Fibroblast of peridontal ligament (primary cell): ENCODE measurements around the gene WDR5.

Experiments
- DNase-seq: peaks from one replicate; pipeline ENCODE4 v3.0.0-alpha.2; 2010; ENCODE audit errors: extremely low read depth

The WDR5 gene

DNA sequence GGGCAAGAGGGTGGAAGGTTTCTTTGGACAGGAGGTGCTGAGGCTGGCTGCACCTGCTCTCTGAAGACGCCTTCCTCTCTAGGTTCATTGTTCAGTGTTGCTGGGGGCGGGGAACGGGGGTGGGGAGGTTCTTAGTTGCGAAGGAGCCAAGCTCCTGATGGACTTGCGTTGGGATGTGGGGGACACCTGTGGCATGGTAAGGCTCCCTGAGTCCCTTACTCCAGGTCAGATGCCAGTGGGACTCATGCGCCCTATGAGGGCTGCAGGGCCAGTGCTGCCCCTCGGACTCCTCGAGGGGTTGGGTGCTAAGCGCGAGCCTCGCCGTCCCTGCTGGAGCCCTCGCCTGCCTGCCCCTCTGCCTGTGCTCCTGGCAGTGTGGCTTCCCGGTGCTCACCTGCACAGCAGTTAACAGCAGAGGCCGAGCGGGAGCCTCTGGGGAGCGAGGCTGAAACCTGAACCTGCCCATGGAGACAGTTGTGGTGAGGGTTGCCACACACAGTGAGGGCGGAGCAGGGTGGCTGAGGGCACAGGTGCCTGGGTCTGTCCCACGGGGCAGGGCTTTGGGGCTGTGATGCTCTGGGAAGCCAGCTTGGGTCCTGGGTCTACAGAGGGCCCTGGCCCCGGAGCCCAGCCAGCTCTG is 23.0 kb downstream of the WDR5 start:
- no peak for DNase-seq

GRCh38 chr9:134159566-134160245 is 23.8 kb downstream of the WDR5 start:
- no peak for DNase-seq

- DNase-seq: no peak
These were observed 25.8 kb downstream of the WDR5 start for GRCh38 chr9:134161647-134162046.

DNA sequence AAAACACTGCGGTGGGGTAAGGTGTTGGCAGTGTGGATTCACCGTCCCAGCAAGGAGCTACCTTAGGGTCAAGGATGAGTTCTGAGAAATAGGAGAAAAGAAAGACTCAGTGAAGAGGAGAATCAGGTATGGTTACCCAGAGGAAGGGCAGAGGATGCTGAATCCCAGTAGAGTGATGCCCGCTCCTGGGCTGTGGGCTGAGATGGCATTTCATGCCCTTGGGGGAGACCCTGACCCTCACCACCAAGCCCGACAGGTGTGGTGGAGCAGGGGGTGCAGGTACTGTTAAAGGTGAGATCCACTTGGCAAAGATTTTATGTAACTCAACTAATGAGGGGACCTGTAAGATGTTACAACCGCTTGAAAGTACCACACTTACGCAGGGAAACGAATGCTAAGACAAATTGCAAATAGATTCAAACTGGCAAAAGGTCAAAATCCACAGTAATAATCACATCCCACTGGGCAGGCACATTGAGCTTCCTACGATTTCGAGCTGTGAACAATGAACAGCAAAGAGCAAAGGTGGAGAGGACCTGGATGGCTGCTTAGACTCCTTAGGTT is 26.4 kb downstream of the WDR5 start:
- no peak for DNase-seq

GRCh38 chr9:134162926-134163370 is 27.1 kb downstream of the WDR5 start:
- DNase-seq: no peak

DNA sequence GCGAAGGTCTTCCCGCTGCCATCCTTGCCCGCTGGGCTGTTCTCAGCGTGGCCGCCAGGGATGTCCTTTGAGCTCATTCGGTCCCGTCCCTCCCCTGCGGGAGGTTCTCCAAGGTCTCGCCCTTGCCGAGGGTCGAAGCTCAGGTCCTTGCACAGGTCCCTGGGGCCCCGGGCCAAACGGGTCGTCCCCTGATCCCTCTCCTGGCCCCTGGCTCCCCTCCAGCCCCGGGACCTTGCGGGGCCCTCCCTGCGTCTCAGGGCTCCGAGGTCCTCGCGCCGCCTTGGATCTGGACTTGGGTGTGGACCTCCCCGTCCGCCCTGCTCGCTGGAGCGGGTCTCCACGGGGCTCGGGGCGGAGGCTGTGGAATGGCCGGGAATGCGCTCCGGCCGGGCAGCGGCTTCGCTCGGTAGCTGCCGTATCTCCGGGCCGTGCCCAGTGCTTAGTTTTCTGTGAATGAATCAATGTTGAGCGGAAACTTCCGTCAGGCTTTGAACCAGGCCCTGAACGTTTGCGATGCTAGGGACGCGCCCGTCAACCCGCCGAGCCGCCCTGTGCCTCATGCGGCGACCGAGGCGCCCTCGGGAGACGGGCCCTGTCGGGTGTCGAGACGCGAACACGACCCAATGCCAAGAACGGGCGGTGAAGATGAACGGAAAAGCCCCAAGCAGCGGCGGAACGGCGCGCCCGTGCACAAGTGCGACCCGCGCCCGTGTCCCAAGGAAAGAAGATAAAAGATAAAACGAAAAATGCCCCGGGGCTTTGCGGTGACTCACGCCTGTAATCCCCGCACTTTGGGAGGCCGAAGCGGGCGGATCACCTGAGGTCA is 27.7 kb downstream of the WDR5 start:
- DNase-seq: peak; percentile 36

DNA sequence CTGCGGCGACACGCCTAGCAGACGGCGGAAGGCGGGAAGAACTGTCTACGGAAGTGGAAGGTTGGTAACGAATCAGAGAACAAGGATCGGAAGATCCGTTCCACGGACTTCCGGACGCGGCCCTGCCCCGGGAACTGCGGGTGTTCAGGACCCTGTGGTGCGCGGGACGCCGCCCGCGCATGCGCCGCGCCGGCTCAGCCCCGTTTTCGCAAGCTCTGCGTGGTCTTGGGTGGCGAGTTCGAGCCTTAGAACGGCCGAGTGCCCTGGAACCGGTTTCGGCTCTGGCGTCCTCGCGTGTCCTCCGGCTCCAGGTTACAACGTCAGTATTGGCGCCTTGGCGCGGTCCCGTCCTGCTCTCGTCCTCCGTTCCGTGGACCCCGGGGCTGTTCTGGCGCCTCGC is 29.0 kb downstream of the WDR5 start:
- no peak for DNase-seq

DNA sequence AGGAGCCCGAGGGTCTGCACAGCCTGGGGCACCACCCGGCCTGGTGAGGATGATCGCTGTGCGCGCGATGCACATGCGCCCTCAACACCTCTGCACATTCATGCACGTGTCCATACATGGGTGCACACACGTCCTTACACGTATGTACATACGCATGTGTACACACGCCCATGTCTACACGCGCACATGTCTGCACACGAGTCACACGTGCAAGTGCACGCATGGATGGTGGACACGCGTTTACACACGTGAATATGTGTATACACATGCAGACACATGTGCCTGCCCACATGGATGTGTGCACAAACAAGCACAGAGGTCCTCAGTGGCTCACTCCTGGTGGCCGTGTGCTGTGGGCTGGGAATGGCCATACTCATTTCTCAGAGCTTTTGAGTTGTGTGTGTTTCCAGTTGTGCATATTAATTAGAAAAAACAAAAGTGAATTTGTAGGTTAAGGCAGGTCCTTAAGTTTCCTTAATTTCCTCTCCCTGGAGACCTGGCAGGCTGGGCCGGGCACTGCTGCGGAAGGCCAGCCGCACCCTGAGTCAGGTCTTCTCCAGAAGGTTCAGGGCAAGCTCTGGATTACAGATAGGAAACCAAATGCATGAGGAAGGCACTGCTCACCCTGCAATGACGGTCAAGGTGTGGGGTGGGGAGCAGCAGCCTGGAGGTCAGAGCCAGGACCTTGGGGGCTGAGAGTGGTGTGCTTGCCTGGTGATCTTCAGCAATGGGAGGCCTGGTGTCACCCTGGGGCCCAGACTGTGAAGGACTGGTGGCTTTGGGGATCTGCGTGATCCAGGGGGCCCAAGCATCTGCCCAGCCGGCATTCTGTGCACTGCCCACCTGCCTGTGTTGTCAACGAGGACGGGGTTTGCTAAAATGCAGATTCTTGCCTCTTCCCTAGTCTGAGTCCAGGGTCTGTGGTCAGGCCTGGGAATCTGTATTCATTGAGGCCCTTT is 29.8 kb downstream of the WDR5 start:
- DNase-seq: peak; percentile 20

DNA sequence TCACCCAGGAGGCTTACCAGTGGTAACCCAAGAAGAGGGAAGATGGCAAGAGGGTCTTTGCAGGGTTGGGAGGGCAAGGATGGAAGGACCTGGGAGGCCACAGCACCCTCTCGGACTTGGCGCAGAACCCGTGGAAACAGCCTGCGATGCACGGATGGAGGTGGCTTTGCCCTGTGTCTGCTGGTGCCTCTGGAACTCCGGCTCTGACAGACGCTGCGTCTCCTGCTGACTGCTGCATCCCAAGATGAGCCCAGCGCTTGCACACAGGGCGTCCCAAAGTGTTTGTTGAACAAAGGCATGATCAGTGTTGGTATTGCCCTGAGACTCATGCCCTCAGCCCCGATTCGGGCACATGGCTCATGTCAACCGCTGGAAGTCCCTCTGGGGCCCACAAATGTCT is 30.5 kb downstream of the WDR5 start:
- no peak for DNase-seq

GRCh38 chr9:134167530-134167931 is 31.6 kb downstream of the WDR5 start:
- peak; percentile 57 for DNase-seq

DNA sequence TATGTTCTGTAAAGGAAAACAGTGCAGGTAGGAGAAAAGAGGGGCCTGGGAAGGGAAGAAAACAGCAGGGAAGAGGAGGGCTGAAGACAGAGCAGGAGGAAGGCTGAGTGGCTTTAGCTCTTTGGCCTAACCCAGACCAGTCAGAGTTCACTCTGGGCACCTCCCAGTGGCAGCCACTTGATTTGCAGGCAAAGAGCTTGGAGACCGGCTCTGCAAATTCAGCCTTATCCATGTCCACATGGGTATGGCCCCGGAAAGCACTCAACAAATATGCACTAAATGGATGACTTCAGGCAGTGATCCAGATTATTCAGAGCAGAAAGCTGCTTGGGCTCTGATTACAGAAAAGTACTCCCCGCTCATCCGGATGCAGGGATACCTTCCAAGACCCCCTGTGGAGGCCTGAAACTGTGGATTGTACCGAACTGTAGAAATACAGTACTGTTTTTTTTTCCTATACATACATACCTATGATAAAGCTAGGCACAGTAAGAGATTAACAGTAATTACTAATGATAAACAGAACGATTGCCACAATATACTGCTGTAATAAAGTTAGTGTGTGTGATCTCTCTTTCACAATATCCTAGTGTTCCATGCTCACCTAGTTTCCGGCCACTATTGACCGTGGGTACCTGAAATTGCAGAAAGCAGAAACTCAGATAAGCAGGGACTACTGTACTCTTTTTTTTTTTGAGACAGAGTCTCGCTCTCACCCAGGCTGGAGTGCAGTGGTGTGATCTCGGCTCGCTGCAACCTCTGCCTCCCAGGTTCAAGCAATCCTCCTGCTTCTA is 33.1 kb downstream of the WDR5 start:
- DNase-seq: no peak

- DNase-seq: no peak
These were observed 34.0 kb downstream of the WDR5 start for GRCh38 chr9:134169724-134170401.

DNA sequence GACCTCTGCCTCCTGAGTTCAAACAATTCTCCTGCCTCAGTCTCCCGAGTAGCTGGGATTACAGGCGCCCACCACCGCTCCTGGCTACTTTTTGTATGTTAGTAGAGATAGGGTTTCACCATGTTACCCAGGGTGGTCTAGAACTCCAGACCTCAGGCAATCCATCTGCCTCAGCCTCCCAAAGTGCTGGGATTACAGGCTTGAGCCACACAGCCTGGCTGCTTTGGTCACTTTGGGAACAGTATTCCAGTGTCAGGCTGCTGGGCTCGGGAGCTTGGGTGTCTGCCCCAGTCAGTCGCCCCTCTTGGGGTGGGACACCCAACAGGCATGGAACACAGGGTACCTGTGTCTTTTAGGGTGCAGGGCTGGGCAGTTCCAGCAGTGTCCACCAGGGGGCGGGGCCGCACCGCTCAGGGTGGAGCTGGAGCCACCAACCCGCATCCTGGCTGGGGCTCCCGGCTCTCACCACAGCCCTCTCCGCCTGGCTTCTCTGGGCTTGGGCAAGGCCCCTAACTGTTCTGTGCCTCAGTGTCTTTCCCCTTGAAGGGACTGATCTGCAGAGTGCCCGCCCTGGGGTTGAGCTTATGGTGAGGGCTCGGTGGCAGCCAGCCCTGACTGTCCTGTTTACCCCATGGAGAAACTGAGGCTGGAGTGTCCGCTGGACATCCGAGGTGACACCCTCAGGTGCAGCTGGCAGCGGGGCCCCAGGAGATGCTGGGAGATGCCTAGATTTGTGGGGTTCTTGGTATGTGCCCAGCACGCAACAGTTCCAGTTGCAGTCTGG is 34.8 kb downstream of the WDR5 start:
- no peak for DNase-seq

DNA sequence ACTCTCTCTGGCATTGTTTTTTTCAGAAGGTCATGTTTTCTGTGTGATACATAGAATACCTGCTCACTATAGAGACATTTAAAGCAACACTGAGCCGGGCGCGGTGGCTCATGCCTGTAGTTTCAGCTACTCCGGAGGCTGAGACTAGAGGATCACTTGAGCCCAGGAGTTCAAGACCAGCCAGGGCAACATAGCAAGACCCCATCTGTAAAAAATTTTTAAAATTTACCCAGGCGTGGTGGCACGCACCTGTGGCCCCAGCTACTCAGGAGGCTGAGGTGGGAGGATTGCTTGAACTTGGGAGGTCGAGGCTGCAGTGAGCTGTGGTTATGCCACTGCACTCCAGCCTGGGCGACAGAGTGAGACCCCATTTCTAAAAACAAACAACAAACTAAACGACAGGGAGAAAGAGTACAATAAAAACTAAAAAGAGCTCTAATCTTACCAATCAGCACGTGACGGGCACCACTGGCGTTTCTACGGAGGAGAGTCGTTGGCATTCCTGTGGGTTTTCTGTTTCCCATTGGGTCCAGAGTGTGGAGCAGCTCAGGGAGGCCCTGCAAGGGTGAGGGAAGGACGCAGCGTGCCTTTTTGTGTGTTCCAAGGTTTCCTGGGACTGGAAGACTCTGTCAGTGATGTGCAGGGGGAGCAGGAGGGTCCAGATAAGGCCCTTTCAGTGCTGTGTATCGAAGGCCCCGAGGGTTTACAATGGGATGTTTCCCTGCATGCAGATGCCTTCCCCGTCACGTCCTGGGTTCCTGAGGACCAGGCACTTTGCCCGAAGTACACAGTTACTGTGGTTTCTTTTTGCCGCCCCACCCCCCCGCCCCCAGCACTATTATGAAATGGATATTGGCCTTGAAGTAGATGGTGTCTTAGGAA is 35.7 kb downstream of the WDR5 start:
- peak; percentile 84 for DNase-seq

GRCh38 chr9:134172198-134173126 is 36.6 kb downstream of the WDR5 start:
- DNase-seq: no peak

GRCh38 chr9:134173127-134174072 is 37.5 kb downstream of the WDR5 start:
- DNase-seq: no peak
